Measurements from ENCODE around the gene DUSP1.

DNA sequence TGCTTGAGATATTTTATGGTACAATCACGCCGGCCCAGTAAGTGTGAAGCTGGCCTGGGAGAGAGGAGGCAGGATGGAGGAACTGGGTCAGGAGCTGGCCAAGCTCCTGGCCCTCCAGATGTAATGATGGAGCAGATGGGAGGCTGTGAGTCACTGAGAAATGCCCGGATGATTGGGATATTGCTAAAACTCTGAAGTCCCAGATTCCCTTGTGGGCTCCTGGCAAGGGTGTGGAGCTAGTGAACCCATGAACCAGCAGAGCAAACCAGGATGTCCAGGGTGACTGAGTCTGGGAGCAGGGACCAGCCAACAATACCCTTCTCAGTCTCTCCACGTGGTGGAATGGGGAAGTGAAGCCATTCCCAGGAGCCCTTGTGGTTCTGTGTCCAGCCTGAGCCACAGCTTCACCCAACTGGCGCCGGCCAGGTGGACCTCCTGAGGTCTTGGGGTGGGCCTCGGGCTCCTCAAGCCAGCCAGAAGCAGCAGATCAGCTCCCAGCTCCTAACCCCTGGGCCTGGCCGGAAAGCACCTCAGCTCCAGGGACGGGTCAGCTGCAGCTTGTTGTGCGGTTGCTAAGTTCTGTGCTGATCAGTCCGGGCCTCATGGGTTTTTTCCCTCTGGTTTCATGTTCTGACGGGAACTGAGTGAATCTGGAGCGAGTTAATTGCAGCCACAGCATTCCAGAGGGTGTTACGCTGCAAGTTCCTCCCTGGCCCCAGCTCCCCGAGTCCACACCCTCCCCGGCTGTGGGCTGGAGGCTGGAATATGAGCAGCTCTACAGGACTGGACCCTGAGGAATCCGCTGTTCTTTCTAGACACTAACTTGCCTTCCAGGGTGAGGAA is 37.6 kb downstream of the DUSP1 start:
- TF ChIP-seq EZH2 (IDR thresholded peaks at IDR 0.05; ENCODE audit: borderline replicate concordance, low read length): no peak
- no peak for TF ChIP-seq CTCF (conservative IDR thresholded peaks at IDR 0.05 in 1 of 2, IDR thresholded peaks at IDR 0.05 in 1 of 2; ENCODE audit: extremely low read depth in 1 of 2, insufficient read depth in 1 of 2, low read depth in 1 of 2, low read length in 2 of 2)

All from mammary epithelial cell (primary cell).